A673 (cell line): ENCODE data around the gene USP36.

Experiments used
- EZH2 ChIP-seq: fragments of 200-600 bp; sonication (generic); IDR thresholded peaks from 2 replicates; pipeline ENCODE4 v1.6.1; 2017; ENCODE audit warnings: borderline replicate concordance, low read depth, mild to moderate bottlenecking, mixed read lengths, antibody characterized with exemption, low read length; ENCODE audit not compliant: poor library complexity, severe bottlenecking
- TF ChIP-seq, protein P1 (sequence below): fragments of 300-800, 200-600 bp; sonication (generic); conservative IDR thresholded peaks from 2 replicates; pipeline ENCODE4 v1.5.1; 2017; ENCODE audit warnings: low read depth, mild to moderate bottlenecking, antibody characterized with exemption, low read length, moderate library complexity, mixed read lengths

DNA sequence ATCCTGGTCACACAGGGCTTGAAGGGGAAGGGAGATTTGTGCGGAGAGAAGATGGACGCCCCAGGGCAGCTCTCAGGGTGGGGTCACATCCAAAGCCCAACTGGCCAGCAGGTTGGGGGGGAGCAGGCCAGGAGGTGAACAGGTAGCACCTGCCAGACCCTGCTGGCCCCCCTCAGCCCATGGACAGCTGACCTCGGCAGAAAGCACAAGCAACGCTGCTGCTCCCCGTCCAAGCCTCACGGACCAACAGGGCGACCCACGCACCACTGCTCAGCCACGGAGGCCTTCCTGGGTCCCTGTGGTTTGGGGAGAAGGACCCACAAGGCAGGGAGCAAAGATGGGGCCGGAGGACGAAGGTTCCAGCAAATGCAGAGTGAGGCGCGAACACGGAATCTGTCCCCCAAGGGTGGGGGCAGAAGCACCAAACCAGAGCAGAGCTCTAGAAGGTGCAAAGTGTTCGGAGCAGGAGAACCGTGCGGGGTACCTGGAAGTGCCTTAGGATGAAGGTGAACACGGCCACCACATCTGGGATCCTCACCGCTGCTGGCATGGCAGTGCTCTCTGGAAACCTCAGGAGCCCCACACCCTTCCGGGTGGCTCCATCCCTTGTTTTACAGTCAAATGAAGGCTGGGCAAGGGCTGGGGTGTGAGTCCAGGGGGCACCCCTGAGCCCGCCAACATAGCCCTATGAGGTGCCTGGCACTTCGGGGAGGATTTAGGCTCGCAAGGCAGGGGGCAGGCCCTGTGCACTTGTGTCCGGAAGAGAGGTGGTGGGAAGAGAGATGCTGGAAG lies 44.5 kb upstream of the USP36 start:
- no peak for TF ChIP-seq EZH2
- TF ChIP-seq, protein P1, sequence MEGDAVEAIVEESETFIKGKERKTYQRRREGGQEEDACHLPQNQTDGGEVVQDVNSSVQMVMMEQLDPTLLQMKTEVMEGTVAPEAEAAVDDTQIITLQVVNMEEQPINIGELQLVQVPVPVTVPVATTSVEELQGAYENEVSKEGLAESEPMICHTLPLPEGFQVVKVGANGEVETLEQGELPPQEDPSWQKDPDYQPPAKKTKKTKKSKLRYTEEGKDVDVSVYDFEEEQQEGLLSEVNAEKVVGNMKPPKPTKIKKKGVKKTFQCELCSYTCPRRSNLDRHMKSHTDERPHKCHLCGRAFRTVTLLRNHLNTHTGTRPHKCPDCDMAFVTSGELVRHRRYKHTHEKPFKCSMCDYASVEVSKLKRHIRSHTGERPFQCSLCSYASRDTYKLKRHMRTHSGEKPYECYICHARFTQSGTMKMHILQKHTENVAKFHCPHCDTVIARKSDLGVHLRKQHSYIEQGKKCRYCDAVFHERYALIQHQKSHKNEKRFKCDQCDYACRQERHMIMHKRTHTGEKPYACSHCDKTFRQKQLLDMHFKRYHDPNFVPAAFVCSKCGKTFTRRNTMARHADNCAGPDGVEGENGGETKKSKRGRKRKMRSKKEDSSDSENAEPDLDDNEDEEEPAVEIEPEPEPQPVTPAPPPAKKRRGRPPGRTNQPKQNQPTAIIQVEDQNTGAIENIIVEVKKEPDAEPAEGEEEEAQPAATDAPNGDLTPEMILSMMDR, result no peak
